ENCODE data around the gene COA3.

- TF ChIP-seq ZSCAN18 (CRISPR knock-in tag; IDR thresholded peaks at IDR 0.05) (no peak), NR2C2 (CRISPR knock-in tag; IDR thresholded peaks at IDR 0.05) (no peak), CTCF (IDR thresholded peaks at IDR 0.05) (no peak), ZNF232 (CRISPR knock-in tag; IDR thresholded peaks at IDR 0.05) (no peak), ERG (CRISPR knock-in tag; IDR thresholded peaks at IDR 0.05) (no peak)
Observed at GRCh38 chr17:42845556-42845917, 47.0 kb upstream of the COA3 start.
